ENCODE results near the gene ANAPC1. TPM values are rescaled to one million over a fixed set of nuclear protein-coding genes. Genes with fewer than 3 reads are reported as not detected.
A peak's percentile ranks its signal among the peaks of the same experiment; 100 is the strongest.
"Not testable (repeated sequence)": the region's sequence is repeated elsewhere in the genome, so short reads cannot be mapped to it uniquely, and the experiment has no call there.

Gene ANAPC1
- total RNA-seq, 1 donor from 2014 or later, result 44.3 TPM

DNA sequence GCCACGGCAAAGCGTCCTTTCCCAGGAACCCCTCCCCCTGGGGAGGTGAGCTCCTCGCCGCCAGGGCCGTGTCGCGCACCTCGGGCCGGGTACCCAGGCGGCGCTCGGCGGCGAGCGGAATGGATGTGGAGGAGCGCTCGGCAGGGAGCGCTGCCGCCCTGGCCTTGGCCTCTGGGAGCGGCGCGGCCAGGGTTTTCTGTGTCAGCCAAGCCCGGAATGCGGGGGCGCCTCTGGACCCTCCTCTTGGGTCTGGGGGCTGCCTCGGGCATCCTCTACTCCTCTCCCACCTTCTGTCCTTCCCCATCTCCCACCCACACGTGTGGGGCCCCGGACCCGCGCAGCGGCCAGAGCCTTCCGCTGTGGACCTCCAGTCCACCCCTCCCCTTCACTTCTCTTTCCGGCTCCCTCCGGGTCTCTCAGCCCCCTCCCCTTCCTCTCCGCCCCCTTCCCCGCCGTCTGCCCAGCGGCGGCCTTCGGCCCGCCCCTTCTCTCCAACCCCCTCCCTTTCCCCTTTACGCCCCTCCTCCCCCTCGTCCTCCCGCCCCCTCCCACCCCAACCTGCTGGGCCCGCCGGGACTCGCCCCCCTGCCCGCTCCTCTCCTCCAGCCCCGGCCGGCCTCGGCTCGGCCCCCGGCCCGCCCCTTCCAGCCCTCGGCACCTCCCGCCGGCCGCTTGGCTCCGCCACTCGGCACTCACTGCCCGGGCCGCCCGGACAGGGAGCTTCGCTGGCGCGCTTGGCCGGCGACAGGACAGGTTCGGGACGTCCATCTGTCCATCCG is 14.1 kb upstream of the ANAPC1 start, which contains the start of gene MERTK:
MERTK (plus strand) TSS at position 684 of the 779 bp plus-strand sequence. CDS start 129 bp downstream, outside the sequence.
- Mint-ChIP-seq H3K4me1 (ENCODE audit: unreplicated experiment) (peaks cover 15% of the 10 kb centered on the region), H3K9me3 (ENCODE audit: unreplicated experiment) (no peaks in the 10 kb centered on the region), H3K4me3 (ENCODE audit: unreplicated experiment) (peak within 1 kb of the TSS; percentile 90), H3K36me3 (ENCODE audit: low read depth, unreplicated experiment) (no peaks in the 10 kb centered on the region), H3K27me3 (ENCODE audit: unreplicated experiment) (peaks cover 2% of the 10 kb centered on the region), H3K27ac (ENCODE audit: unreplicated experiment) (peak within 1 kb of the TSS; percentile 75)
- DNase-seq (ENCODE audit: low spot score), result peak; percentile 95
- TF ChIP-seq, protein P1, sequence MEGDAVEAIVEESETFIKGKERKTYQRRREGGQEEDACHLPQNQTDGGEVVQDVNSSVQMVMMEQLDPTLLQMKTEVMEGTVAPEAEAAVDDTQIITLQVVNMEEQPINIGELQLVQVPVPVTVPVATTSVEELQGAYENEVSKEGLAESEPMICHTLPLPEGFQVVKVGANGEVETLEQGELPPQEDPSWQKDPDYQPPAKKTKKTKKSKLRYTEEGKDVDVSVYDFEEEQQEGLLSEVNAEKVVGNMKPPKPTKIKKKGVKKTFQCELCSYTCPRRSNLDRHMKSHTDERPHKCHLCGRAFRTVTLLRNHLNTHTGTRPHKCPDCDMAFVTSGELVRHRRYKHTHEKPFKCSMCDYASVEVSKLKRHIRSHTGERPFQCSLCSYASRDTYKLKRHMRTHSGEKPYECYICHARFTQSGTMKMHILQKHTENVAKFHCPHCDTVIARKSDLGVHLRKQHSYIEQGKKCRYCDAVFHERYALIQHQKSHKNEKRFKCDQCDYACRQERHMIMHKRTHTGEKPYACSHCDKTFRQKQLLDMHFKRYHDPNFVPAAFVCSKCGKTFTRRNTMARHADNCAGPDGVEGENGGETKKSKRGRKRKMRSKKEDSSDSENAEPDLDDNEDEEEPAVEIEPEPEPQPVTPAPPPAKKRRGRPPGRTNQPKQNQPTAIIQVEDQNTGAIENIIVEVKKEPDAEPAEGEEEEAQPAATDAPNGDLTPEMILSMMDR (IDR thresholded peaks at IDR 0.05; ENCODE audit: unreplicated experiment), result no peak

DNA sequence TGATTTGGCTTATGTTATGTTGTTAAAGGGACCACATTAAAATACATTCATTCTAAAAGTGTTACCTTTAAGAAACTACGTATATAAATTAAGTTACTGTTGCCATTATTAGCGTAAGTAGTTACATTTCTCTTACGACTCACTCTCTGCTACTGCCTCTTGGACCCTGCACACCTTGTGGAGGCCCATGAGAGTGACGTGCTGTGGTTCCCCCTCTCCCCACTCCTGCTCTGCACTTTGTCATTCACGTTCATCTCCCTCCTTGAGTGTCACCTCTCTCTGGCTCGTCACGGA is 13.6 kb upstream of the ANAPC1 start:
- no peaks in the 10 kb centered on the region for H3K9me3 Mint-ChIP-seq (ENCODE audit: unreplicated experiment)
- TF ChIP-seq, protein P1 (IDR thresholded peaks at IDR 0.05; ENCODE audit: unreplicated experiment), result no peak
- peak overlapping the region; percentile 83 for H3K4me3 Mint-ChIP-seq (ENCODE audit: unreplicated experiment)
- DNase-seq (ENCODE audit: low spot score), result no peak
- H3K36me3 Mint-ChIP-seq (ENCODE audit: low read depth, unreplicated experiment), result no peaks in the 10 kb centered on the region
- H3K4me1 Mint-ChIP-seq (ENCODE audit: unreplicated experiment), result peaks cover 11% of the 10 kb centered on the region
- peaks cover 2% of the 10 kb centered on the region for H3K27me3 Mint-ChIP-seq (ENCODE audit: unreplicated experiment)
- no peak overlapping the region for H3K27ac Mint-ChIP-seq (ENCODE audit: unreplicated experiment)

DNA sequence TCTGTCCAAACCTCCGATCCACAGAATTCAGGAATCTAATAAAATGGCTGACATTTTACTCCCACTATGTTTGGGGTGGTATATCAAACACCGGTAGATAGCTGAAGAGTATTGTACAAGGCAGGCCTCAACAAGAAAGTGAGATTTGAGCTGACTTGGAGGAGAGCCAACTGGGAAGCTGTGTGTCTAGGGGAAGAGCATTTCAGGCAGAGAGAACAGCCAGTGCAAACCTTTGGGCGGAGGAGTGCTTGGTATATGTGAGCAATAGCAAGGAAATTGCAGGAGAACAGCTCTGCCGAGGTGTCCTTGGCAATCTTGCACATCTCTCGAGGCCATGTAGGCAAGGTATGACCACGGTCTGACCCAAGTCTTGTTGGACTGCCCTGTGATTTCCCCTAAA is 12.6 kb upstream of the ANAPC1 start:
- Mint-ChIP-seq H3K27ac (ENCODE audit: unreplicated experiment) (peak overlapping the region; percentile 21), H3K27me3 (ENCODE audit: unreplicated experiment) (peaks cover 2% of the 10 kb centered on the region), H3K4me1 (ENCODE audit: unreplicated experiment) (peaks cover 6% of the 10 kb centered on the region), H3K9me3 (ENCODE audit: unreplicated experiment) (no peaks in the 10 kb centered on the region), H3K4me3 (ENCODE audit: unreplicated experiment) (peak overlapping the region; percentile 38), H3K36me3 (ENCODE audit: low read depth, unreplicated experiment) (no peaks in the 10 kb centered on the region)
- DNase-seq (ENCODE audit: low spot score), result no peak
- TF ChIP-seq, protein P1 (IDR thresholded peaks at IDR 0.05; ENCODE audit: unreplicated experiment), result no peak

DNA sequence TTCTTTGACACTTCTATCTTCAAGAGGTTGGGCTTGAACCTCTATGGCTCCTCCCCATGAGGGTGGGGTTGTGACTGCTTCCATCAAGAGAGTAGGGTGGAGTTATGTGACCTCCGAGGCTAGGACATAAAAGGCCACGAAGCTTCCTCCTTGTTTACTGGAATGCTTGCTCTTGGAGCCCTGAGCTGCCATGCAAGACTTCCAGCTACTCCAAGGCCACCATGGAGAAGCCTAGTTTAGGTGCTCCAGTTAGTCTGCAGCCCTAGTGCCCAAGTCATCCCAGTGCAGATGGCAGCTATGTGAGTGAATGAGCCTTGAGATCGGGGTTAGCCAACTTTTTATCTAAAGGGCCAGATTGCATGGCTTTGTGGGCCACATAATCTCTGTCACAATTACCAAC is 12.0 kb upstream of the ANAPC1 start:
- no peak for DNase-seq (ENCODE audit: low spot score)
- Mint-ChIP-seq H3K4me1 (ENCODE audit: unreplicated experiment) (peaks cover 6% of the 10 kb centered on the region), H3K9me3 (ENCODE audit: unreplicated experiment) (no peaks in the 10 kb centered on the region), H3K36me3 (ENCODE audit: low read depth, unreplicated experiment) (no peaks in the 10 kb centered on the region), H3K27me3 (ENCODE audit: unreplicated experiment) (peaks cover 2% of the 10 kb centered on the region), H3K27ac (ENCODE audit: unreplicated experiment) (no peak overlapping the region), H3K4me3 (ENCODE audit: unreplicated experiment) (no peak overlapping the region)
- TF ChIP-seq, protein P1 (IDR thresholded peaks at IDR 0.05; ENCODE audit: unreplicated experiment), result no peak

DNA sequence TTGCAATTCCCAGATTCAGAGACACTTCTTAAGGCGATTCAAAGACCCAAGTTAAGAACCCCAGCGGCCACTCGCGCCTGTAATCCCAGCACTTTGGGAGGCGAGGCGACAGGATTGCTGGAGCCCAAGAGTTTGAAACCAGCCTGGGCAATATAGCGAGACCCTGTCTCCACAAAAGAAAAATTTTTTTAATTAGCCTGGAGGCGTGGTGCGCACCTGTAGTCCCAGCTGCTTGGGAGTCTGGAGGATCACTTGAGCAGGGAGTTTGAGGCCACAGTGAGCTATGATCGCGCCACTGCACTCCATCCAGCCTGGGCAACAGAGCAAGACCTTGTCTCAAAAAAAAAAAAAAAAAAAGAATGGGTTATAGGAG is 585 bp upstream of the ANAPC1 start:
- peak overlapping the region; percentile 89 for H3K27ac Mint-ChIP-seq (ENCODE audit: unreplicated experiment)
- DNase-seq (ENCODE audit: low spot score), result peak; percentile 18

DNA sequence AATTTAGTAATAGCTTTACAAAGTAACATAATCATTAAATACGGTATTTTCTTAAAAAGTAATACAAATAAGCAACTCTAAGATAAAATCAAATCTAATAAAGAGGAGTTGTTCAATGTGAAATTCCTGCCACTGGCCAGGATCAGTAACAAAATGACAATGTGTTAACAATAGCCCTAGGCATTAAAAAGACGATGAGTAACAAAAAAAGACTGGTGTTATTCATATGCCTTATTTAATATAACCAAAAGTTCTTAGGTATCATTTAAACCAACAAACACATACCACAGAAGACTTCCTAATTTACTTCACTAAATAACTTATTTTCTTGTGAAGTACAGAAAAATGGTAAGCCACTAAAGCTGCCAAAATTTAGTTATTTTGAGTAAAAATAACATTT is 11.2 kb downstream of the ANAPC1 start:
- not testable (repeated sequence) for H3K27ac Mint-ChIP-seq (ENCODE audit: unreplicated experiment); H3K36me3 Mint-ChIP-seq (ENCODE audit: low read depth, unreplicated experiment); H3K4me3 Mint-ChIP-seq (ENCODE audit: unreplicated experiment); H3K9me3 Mint-ChIP-seq (ENCODE audit: unreplicated experiment); H3K27me3 Mint-ChIP-seq (ENCODE audit: unreplicated experiment); DNase-seq (ENCODE audit: low spot score); H3K4me1 Mint-ChIP-seq (ENCODE audit: unreplicated experiment)

More for the DNA sequence above, 585 bp upstream of the ANAPC1 start:
- TF ChIP-seq, protein P1 (IDR thresholded peaks at IDR 0.05; ENCODE audit: unreplicated experiment), result no peak
- peaks cover 5% of the 10 kb centered on the region for H3K27me3 Mint-ChIP-seq (ENCODE audit: unreplicated experiment)
- peaks cover 7% of the 10 kb centered on the region for H3K36me3 Mint-ChIP-seq (ENCODE audit: low read depth, unreplicated experiment)
- peak overlapping the region; percentile 98 for H3K4me3 Mint-ChIP-seq (ENCODE audit: unreplicated experiment)
- peaks cover 5% of the 10 kb centered on the region for H3K4me1 Mint-ChIP-seq (ENCODE audit: unreplicated experiment)
- no peaks in the 10 kb centered on the region for H3K9me3 Mint-ChIP-seq (ENCODE audit: unreplicated experiment)

DNA sequence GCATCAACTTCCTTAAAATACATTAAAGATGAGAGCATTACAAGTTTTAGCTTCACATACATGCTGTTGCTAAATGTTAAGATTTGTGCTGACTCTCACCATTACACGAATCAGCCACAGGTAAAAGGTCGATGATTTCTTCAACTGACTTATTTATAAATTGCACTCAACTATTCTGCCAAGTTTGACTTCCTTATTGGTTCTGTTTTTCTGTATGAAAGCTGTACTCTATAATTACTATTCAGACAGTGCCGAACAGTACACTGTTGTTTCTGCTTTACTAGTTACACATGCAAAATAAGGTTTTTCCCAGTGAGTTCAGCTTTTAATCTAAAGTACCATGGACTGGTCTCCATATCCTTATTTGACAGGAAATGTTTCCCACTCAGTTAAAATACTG is 18.9 kb downstream of the ANAPC1 start:
- not testable (repeated sequence) for H3K4me3 Mint-ChIP-seq (ENCODE audit: unreplicated experiment); H3K36me3 Mint-ChIP-seq (ENCODE audit: low read depth, unreplicated experiment); H3K27ac Mint-ChIP-seq (ENCODE audit: unreplicated experiment); H3K4me1 Mint-ChIP-seq (ENCODE audit: unreplicated experiment); DNase-seq (ENCODE audit: low spot score); H3K27me3 Mint-ChIP-seq (ENCODE audit: unreplicated experiment); H3K9me3 Mint-ChIP-seq (ENCODE audit: unreplicated experiment)
